ENCODE measurements around the gene ADAMTS17.

DNA sequence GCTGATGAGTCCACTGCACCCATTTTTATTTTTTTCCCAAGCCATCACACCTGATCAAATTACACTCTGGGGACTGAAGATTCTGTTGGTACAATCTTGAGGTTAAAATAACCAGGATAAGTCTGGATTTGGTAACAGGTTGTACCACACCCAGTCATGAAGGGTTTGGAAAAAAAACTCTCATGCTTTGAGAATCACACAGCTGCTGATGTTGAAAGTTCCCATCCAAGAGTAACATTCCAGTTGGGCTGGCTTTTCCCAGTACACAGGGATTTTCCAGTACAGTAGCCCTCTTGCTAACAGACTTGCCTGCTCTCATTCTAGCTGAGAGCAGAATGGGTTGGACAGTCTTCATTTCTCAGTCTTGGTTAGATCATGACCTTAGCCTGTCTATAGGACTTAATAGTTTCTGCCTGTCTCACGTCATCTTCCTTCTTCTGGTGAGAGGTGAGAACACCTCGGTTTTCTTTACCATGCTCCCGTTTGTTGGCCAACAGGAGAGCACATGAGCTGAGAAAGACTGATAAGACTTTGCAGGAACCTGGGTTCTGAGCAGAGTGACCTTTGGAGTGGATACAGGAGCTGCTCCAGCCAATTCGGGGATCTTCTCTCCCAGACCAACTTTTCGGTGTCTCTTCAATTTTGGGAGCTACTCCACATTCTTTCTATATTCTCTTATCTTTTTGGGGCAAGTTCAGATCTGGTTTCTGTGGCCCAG, 308.5 kb downstream of the ADAMTS17 start:
- TF ChIP-seq POLR2A (IDR thresholded peaks at IDR 0.05; ENCODE audit: low read length) = no peak
- no peak for TF ChIP-seq GATA1 (IDR thresholded peaks at IDR 0.05; ENCODE audit: low read depth, low read length)
